Activated CD4-positive, CD25-positive, alpha-beta regulatory T cell treated with anti-CD3 and anti-CD28 coated beads, Interleukin-2, amount 50 U/mL, for 24 hours (primary cell): ENCODE results near the gene CACNG5.

Experiments used
- ATAC-seq, 2 donors: fragments of 150-1000 bp; cut with Tn5 transposase; one replicate each; pipeline ENCODE4 v1.10.0; 2021; ENCODE audit warnings: mild to moderate bottlenecking in 1 of 2, moderate library complexity in 1 of 2

CACNG5 gene

GRCh38 chr17:66906321-66907278, 71.7 kb downstream of the CACNG5 start:
- ATAC-seq: peak in 1 of 2 donors; percentile 30

- no peak for ATAC-seq
Observed at GRCh38 chr17:66909804-66910373, 75.0 kb downstream of the CACNG5 start.

GRCh38 chr17:66910651-66911285, 75.9 kb downstream of the CACNG5 start:
- no peak for ATAC-seq

- no peak for ATAC-seq
Observed at GRCh38 chr17:66915204-66915611, 80.3 kb downstream of the CACNG5 start.

- no peak for ATAC-seq
Observed at GRCh38 chr17:66915792-66916191, 80.9 kb downstream of the CACNG5 start.

- no peak for ATAC-seq
Observed at GRCh38 chr17:66916946-66917345, 82.0 kb downstream of the CACNG5 start.

GRCh38 chr17:66918896-66919295, 84.0 kb downstream of the CACNG5 start:
- no peak for ATAC-seq

GRCh38 chr17:66920435-66920834, 85.5 kb downstream of the CACNG5 start:
- ATAC-seq: no peak

GRCh38 chr17:66920950-66921349, 86.0 kb downstream of the CACNG5 start:
- no peak for ATAC-seq

GRCh38 chr17:66923886-66924285, 89.0 kb downstream of the CACNG5 start:
- ATAC-seq: no peak

- ATAC-seq: no peak
Observed at GRCh38 chr17:66925811-66926500, 91.0 kb downstream of the CACNG5 start.

GRCh38 chr17:66928949-66929348, 94.0 kb downstream of the CACNG5 start:
- no peak for ATAC-seq

GRCh38 chr17:66929591-66929990, 94.7 kb downstream of the CACNG5 start:
- ATAC-seq: no peak

GRCh38 chr17:66930933-66931332, 96.0 kb downstream of the CACNG5 start:
- no peak for ATAC-seq

- ATAC-seq: no peak
Observed at GRCh38 chr17:66932311-66932710, 97.4 kb downstream of the CACNG5 start.

GRCh38 chr17:66934040-66934439, 99.1 kb downstream of the CACNG5 start:
- no peak for ATAC-seq
